ENCODE measurements around the gene EMD.

The EMD gene

GRCh38 chrX:154355776-154356140, 23.3 kb upstream of the EMD start:
- DNase-seq = no peak

GRCh38 chrX:154356596-154356995, 22.5 kb upstream of the EMD start:
- DNase-seq = no peak

DNA sequence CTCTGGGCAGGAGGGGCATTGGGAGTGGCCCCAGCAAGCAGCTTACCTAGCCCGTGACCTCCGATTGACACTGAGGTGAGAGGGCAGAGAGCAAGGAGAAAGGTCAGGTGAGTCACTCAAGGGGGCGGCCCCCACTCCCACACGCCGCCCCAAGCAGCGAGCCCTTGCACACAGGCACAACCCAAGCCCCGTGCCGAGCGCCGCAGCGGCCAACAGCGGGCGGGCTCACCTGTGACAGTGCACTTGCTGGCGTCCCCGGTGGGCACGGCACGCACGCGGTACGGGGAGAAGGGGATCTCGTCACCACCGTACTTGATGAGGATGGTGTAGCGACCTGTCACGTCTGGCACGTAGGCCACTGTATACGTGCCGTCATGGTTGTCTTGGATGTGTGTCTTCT, 21.9 kb upstream of the EMD start:
- no peak for DNase-seq

- DNase-seq = no peak
Observed at GRCh38 chrX:154358011-154358410, 21.1 kb upstream of the EMD start.

DNA sequence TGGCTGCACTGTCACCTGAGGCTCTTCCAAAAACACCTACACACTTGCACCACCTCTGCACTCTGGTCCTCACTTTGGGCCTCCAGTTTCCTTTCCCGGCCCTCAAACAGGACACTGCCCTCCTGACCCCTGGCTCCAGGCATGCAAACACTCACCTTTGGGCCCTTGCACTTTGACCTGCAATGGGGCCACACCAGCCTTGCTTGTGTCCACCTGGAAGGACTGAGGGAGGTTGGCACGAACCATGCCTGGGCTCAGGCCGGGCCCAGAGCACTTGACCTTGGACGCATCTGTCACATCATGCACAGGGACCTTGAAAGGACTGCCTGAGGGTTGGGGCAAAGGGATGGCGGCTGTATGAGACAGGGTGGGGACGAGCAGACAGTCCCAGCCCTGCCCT, 20.3 kb upstream of the EMD start:
- DNase-seq = no peak

GRCh38 chrX:154359362-154360154, 19.5 kb upstream of the EMD start:
- no peak for DNase-seq

GRCh38 chrX:154360155-154360713, 18.9 kb upstream of the EMD start:
- no peak for DNase-seq

DNA sequence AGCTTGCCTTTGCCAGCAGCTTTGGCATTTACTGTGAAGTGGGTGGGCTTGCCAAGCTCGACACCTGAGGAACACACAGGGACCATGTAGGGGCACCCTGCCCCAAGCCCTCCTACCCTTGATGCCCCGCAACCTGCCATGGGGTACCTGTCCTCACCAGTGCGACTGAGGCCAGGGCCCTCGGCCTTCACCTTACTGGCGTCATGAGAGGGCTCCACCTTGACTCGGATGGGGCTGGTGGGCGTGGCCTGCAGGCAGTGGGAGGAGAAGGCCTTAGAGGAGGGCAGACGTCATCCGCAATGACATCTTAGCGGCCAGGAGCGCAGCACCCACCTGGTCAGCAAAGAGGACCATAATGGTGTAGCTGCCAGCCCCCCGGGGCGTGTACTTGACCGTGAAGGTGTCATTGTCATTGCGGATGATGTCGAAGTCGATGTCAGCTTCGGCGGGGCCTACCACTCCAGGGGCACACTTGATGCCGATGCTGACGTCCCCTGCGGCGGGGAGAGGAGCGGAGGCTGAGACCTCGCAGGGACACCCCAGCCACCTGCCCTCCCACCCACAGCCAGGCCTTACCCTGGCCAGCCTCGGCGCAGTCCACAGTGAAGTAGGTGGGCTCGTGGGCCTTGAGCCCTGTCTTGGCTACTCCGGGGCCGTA, 16.9 kb upstream of the EMD start:
- DNase-seq = no peak

DNA sequence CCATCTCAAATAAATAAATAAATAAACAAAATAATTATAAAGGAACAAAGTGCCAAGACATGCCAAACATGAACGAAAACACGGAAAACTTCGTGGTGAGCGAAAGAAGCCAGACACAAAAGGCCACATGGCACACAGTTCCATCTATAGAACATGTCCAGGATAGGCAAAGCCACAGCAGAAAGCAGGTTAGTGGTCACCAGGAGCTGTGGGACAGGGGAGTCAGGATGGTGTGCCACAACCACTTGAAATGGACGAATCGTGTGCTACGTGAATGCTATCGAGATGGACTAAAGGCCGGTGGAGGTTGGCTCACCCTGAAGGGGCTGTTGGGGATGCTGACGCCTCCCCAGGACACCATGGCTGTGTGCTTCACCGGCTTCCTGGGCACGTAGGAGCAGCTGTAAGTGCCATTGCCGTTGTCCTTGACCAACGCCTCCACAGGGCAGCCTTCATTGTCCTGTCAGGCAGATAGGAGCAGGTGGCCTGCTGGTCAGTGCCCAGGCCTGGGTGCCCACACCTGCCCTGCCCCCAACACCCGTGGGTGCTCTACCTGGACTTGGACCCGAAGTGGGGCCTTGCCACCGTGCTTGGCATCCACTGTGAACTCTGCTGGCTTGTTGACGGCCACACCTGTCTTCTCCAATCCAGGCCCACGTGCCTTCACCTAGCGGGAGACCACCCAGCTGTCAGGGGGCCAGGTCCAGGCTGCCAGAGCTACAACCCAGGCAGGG, 15.2 kb upstream of the EMD start:
- DNase-seq = no peak

DNA sequence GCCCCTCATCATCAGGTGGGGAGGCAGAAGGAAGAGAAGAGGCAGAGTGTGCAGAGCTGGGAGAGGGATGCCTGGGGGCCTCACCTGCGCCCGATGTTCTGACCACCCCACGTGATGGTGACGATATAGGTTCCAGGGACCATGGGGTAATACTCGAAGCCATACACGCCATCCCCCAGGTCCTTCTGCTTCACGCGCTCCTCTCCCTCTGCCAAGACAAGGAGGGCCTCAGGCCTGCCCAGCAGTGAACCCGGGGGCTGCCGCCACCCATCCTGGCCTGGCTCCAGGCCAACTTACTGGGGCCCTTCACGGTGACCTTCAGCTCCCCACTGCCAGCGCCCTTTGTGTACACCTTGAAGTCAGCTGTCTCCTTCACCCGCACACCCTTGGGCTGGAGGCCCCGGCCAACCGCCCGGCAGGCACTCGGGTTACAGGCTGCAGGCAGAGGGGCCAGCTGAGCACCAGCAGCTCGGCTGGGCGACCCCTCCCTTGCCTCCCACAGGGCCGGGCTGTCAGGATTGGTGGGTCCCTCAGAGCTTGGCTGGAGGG, 14.0 kb upstream of the EMD start:
- no peak for DNase-seq

GRCh38 chrX:154365997-154366665, 13.0 kb upstream of the EMD start:
- DNase-seq = no peak

DNA sequence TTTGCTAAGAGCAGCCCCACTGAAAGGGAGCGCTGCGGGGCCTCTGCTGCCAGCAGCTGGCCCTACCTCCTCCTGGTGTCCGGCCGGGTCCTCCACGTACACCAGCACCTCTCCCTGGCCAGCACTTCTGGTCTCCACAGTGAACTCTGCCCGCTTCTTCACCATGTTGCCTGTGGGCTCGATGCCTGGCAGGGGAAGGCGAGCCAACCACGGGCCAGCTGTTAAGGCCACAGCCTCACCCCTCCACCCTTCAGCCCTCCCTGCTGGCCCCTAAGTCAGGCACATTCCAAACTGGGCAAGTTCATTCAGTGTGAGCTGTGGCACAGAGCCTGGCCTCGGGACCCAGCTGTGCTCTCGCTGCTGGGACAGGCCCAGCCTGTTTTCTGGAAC, 12.4 kb upstream of the EMD start:
- DNase-seq = no peak

DNA sequence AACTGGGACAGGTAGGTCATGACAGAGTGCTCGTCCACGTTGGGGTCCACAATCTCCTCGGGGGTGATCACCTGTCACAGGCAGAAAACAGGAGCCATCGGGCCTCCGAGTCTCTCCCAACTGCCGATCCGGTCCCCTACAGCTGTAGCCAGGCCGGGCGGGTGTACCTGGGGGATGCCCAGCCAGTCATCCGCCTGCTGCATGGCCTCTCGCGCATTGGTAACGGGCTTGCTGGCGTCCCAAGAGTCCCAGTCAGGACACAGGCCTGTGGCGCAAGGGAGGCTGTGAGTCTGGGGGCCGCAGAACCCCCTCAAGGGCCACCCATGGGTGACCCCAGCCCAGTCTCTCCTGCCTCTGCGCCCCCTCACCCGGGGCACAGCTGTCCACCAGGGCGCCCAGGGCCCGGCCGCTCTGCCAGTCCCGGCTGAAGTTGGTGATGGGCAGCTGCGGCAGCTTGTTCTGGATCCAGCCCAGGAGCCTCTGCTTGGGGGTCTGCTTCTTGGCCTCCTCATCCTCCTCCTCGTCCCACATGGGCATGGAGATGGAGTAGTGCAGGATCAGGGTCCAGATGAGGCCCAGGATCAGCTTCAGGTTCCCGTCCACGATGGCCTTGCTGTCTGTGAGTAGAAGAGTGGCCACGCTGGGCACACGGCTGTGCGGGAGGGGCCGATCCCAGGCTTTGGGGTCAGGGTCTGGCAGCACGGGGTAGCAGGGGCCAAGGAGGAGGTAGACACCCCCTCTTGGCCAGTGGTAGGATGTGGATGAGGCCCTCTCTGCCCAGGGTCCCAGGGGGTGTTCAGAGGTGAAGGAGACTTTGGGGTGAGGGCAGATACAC, 11.4 kb upstream of the EMD start:
- no peak for DNase-seq

GRCh38 chrX:154368630-154369448, 10.3 kb upstream of the EMD start:
- no peak for DNase-seq

DNA sequence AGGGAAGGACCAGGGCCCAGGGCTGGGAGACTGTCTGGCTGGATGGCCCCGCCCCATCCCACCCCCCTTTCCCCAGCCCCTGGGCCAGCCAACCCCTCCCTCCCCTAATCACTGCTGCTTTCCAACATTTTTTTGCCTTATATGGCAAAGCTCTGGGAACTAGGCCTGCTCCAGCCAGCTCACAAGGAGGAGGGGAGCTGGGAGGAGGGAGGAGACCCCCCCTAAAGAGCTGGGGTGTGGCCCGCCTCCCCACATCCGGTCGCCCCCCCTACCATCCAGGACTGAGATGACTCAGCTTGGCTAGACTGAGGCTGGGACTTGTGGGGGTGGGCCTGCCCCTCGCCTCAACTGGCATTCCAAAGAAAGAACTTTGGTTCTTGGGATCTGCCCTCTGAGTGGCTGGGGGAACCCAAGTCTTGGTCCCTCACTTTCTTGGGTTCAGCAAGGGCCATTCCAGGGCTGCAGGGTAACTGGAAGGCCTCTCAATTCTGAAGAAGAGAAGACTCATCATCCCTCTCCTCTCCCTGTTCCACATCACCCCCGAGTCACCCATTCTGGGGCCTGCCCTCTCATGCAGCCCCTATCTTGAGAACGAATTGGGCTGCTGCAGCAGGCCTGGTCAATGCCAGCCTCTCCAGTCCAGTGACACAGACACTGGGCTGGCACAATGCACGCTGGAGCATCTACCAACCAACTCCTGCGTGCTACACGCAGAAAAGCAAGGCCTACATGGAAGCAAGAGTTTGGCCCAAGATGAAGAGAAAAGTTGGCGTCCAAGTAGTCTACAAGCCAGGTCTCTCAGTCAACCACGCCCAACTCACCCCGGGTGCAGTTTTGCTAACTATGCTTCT, 9.4 kb upstream of the EMD start:
- DNase-seq = peak; percentile 72

- DNase-seq = no peak
Observed at GRCh38 chrX:154370300-154371016, 8.6 kb upstream of the EMD start.

DNA sequence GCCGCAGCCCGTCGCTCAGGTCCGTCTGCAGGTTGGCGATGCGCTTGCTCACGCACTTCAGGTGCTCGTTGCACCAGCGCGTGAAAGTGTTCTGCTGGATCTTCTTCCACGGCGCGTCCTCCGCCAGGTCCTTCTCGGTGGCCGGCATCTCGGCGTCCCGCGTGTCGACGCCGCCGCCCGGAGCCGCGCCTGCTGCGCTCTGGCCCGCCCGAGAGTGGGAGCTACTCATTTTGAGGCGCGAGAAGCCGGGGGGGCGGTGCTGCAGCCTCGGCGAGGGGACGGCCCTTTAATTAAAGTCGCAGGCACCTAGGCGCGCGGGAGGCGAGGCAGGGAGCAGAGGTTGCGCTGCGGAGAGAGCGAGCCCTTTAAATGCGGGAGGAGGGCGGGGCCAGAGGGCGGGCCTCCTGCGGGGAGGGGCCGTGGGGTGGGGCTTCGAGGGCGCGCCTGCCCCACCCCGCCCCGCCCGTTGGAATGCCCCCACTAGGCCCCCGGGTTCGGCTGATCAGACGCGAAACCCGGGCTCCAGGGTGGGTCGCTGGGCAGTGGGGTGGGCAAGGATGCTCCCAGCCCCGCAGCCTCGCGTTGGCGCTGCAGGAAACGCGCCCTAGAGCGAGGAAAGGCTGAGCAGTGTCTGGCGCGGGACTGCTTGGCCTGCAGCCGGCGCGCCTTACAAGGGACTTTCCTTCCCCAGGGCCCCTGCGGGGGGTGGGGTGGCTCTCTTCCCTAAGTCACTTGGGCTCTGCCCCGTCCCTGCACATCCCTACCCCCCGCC, 7.9 kb upstream of the EMD start:
- peak; percentile 80 for DNase-seq

DNA sequence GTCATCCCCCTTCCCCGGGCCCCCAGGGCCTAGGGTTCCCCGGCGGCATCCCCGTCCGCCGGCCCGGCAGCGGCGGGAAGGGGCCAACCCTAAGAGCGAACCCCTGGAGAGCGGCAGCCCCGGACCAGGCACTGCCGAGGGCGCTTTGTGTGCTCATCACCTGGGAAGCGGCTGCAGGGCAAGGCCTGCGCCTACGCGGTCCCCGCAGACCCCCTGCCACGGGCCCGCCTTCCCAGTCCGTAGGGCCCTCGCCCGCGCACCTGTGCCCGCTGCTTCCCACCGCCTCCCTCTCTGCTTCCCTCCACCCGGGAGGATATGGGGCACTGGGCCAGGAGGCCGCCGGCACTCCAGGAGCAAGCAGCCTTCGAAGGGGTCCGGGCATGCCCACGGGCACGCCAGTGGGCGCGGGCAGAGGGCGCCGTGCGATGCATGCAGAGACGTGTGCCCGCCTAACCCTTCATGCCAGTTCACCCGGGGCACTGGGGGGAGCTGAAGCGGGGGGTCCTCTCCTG, 7.2 kb upstream of the EMD start:
- no peak for DNase-seq

All from NCI-H1694 (cell line).